Colonic mucosa (tissue), 4 donors: ENCODE data around the gene MSI2. TPM values are rescaled to one million over a fixed set of nuclear protein-coding genes. Genes with fewer than 3 reads are reported as not detected.

Experiments
- DNase-seq: peaks from one replicate; pipeline ENCODE4 v3.0.0-alpha.2; 2020
- H3K27ac ChIP-seq: fragments of 200-600 bp; one replicate; pipeline ENCODE4 v1.8.0; 2021
- H3K27me3 ChIP-seq: fragments of 200-600 bp; one replicate; pipeline ENCODE4 v1.8.0; 2021
- H3K36me3 ChIP-seq: fragments of 200-600 bp; one replicate; pipeline ENCODE4 v1.8.0; 2021
- H3K4me1 ChIP-seq: fragments of 200-600 bp; one replicate; pipeline ENCODE4 v1.8.0; 2021; ENCODE audit warnings: mild to moderate bottlenecking
- H3K4me3 ChIP-seq: fragments of 200-600 bp; one replicate; pipeline ENCODE4 v1.8.0; 2021
- H3K9ac ChIP-seq, 2 donors: one replicate each; pipeline ENCODE4 v1.7.0; 2013; ENCODE audit warnings: control low read depth in 2 of 2, low read depth in 2 of 2, low read length in 2 of 2
- H3K9me3 ChIP-seq: fragments of 200-600 bp; one replicate; pipeline ENCODE4 v1.8.0; 2021
- intact Hi-C: fragments of 100-400 bp; cut with DNase I; formaldehyde crosslinking; loops from one replicate; pipeline ENCODE4 v1.14.1; 2022
- total RNA-seq, 2 donors: library from RNA; stranded (reverse); fragmentation: NEBNext Ultra II Directional in 1 of 2; extraction: Animal tissue kit (Norgen Biotek cat#: 25700) in 1 of 2; gene quantifications; one replicate each; pipeline ENCODE4 v1.2.1, GENCODE V29; 2021
- TF ChIP-seq, protein P1 (sequence below): fragments of 200-600 bp; IDR thresholded peaks from one replicate; pipeline ENCODE4 v1.8.0; 2022; ENCODE audit warnings: antibody characterized with exemption, mild to moderate bottlenecking
- donor health status: healthy.
- donor health status: DM: no; HTN: no; CAD: no.
- donor health status: DM: no; HTN: no; CAD: no.

The MSI2 gene
- total RNA-seq, 2 donors from 2014 or later: 61.6 to 75.4 TPM

DNA sequence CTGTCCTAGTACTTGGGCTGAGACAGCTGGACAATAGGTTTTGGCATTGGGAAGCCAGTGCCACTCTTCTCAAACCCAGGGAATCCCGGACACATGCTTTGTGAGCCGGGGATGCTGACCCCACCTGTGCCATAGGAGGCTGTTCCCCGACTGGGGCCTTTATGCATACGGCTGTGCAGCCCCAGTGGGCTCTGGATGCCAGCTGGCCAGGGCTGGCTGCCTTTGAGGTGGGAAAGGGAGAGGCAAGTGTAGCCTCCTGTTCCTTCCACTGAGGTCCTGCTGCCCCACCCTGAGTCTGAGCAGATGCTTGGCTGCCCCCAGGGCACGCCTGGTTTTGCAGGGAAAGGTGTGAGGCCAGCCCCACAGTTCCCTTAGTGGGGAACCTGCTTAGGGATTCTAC, 383.1 kb downstream of the MSI2 start:
- Histone ChIP-seq H3K9ac (no peak overlapping the region), H3K27me3 (no peaks in the 10 kb centered on the region), H3K36me3 (no peaks in the 10 kb centered on the region), H3K4me3 (no peak overlapping the region), H3K27ac (no peak overlapping the region), H3K9me3 (no peaks in the 10 kb centered on the region), H3K4me1 (no peaks in the 10 kb centered on the region)
- no peak for DNase-seq
- intact Hi-C loops: no loop called here
- TF ChIP-seq, protein P1, sequence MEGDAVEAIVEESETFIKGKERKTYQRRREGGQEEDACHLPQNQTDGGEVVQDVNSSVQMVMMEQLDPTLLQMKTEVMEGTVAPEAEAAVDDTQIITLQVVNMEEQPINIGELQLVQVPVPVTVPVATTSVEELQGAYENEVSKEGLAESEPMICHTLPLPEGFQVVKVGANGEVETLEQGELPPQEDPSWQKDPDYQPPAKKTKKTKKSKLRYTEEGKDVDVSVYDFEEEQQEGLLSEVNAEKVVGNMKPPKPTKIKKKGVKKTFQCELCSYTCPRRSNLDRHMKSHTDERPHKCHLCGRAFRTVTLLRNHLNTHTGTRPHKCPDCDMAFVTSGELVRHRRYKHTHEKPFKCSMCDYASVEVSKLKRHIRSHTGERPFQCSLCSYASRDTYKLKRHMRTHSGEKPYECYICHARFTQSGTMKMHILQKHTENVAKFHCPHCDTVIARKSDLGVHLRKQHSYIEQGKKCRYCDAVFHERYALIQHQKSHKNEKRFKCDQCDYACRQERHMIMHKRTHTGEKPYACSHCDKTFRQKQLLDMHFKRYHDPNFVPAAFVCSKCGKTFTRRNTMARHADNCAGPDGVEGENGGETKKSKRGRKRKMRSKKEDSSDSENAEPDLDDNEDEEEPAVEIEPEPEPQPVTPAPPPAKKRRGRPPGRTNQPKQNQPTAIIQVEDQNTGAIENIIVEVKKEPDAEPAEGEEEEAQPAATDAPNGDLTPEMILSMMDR: no peak

DNA sequence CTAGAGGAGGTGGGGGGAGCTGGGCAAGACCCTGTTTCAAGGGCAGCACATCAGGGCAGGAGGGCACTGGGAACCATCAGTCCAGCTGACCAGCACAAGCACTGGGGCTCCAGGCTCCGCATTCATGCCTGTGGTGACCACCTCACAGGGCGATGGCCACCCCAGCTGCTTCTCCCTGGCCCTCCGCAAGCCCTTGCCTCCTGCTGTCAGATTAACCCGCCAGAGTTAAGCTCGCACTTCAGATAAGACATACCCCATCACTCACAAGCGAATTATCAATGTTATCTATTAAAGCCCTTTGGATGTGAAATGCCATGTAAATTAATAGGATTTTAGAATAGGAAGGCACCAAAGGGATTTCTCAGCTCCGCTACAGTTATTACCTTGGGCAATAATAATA, 383.8 kb downstream of the MSI2 start:
- Histone ChIP-seq H3K9me3 (no peaks in the 10 kb centered on the region), H3K4me3 (no peak overlapping the region), H3K27ac (no peak overlapping the region), H3K4me1 (no peaks in the 10 kb centered on the region), H3K27me3 (no peaks in the 10 kb centered on the region), H3K36me3 (no peaks in the 10 kb centered on the region), H3K9ac (no peak overlapping the region)
- TF ChIP-seq, protein P1: no peak
- intact Hi-C loops: no loop called here
- no peak for DNase-seq

DNA sequence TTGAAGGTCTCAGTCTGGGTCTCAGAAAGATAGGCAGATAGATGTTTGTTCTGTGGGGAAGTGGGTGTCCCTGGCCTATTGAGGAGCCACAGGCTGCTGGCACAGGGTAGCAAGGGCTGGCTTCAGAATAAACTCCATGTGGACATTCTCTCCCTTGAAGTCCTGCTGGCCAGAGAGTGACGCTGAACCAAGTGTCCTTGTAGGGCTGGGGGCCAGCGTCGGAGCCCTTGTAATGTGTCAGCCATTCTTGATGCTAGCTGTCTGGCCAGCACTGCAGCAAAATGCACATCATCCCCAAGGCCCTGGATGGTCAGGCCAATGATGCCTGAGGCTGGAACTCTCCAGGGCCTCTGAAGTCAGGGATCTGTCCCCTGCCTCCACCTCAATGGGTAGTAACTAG, 385.4 kb downstream of the MSI2 start:
- H3K9me3 ChIP-seq: no peaks in the 10 kb centered on the region
- intact Hi-C loops: no loop called here
- no peaks in the 10 kb centered on the region for H3K4me1 ChIP-seq
- no peak overlapping the region for H3K27ac ChIP-seq
- H3K9ac ChIP-seq: no peak overlapping the region
- TF ChIP-seq, protein P1: no peak
- H3K27me3 ChIP-seq: no peaks in the 10 kb centered on the region
- no peak for DNase-seq
- H3K4me3 ChIP-seq: no peak overlapping the region
- H3K36me3 ChIP-seq: no peaks in the 10 kb centered on the region

DNA sequence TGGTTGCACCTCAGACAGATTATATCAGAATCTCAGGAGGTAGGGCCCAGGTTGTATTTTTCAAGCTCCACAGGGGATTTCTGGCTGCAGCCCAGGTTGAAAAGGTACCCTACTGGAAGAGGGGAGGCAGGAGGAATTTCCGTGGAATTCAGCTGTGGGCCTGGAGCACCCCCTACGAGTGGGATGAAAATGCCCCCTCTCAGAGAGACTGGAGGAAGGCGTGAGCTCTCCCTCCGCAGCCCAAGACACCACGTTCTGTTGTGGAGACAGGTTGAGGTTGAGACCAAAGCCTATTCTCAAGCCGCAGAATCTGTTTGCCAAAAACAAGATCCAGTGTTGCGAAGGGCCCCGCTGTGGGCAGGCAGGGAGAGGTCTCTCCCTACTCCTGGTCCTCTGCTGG, 386.7 kb downstream of the MSI2 start:
- H3K36me3 ChIP-seq: no peaks in the 10 kb centered on the region
- no peak for DNase-seq
- TF ChIP-seq, protein P1: no peak
- H3K27ac ChIP-seq: no peak overlapping the region
- H3K9me3 ChIP-seq: no peaks in the 10 kb centered on the region
- H3K4me3 ChIP-seq: no peak overlapping the region
- no peak overlapping the region for H3K9ac ChIP-seq
- H3K4me1 ChIP-seq: no peaks in the 10 kb centered on the region
- no peaks in the 10 kb centered on the region for H3K27me3 ChIP-seq
- intact Hi-C loops: no loop called here

DNA sequence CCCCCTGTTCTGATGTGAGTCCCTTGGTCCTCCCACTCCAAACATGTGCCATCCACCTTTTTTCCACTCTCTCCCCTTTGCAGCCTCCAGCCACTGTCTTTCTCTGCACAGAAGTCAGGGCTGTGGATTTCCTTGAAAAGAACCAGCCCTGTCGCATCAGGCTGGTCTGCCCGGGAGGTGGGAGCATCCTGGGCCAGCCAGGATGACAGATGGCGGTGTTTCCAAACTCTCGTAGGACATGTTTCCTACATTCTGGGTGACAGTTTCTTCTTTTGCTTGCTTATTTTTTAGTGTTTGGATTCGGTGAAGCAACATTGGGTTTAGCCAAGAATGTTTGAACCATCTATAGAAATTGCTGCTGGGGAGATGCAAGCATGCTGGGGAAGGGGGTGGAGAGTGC, 388.0 kb downstream of the MSI2 start:
- Histone ChIP-seq H3K4me3 (no peak overlapping the region), H3K9me3 (no peaks in the 10 kb centered on the region), H3K27me3 (no peaks in the 10 kb centered on the region), H3K9ac (no peak overlapping the region), H3K4me1 (no peaks in the 10 kb centered on the region), H3K27ac (no peak overlapping the region), H3K36me3 (no peaks in the 10 kb centered on the region)
- TF ChIP-seq, protein P1: no peak
- no peak for DNase-seq
- intact Hi-C loops: no loop called here
